GM21619 (cell line): ENCODE data around the gene SRPRB.
A peak's percentile ranks its signal among the peaks of the same experiment; 100 is the strongest.

Experiments
- ATAC-seq: cut with Tn5 transposase; IDR thresholded peaks from one replicate; pipeline ENCODE4 v1.9.1; 2021; ENCODE audit not compliant: unreplicated experiment

SRPRB gene

GRCh38 chr3:133840055-133840737 lies 34.6 kb downstream of the SRPRB start:
- no peak for ATAC-seq

DNA sequence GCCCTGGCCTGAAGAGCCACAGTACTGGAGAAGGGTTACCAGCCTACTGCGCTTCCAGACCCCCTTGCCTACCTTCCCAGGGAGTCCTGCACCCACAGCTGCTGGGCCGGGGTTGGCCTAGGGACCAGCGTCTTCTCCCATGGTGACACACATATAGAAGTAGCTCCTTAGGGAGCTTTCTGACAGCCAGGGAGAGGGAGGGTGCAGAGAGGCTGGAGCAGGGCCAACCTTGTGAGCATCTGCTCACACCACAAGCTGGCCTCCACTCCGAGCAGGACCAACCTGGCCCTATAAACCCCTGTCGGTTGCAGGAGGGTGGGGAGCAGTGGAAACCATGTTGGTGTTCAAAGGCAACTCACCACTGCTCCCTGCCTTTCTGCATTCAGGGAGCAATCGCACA lies 35.2 kb downstream of the SRPRB start:
- no peak for ATAC-seq

DNA sequence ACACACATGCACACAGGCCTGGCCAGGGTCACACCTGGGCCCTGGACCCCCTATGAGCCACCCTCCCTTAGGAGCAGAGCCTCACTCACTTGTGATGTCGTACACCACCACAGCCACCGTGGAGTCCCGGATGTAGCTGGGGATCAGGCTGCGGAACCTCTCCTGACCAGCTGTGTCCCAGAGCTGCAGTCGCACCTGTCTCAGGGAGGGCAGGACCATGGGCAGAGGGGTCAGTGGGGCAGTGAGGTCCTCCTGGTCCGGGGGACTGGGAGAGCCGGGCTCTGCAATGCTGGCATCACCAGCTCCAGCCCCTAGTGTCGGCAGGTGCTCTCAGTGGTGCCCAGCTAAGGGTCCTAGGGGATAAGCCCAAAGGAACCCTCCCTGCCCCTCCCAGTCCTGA lies 35.6 kb downstream of the SRPRB start:
- no peak for ATAC-seq

DNA sequence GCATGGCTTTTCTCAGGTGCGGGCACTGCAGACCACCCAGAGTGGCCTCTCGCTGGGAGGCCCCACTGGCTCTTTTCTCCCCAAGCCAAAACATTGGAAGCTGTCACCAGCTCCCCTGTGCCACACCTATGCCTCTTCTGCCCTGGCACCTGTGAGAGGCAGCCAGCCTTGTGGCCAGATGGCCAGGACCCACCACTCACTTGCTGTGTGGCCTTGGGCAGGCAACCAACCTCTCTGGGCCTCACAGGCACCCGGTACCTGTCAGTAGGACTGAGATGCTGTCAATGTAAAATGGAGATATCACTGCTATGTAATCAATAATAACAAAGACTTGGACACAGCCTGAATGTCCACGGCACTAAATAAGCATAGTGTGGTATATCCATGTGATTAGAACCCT lies 36.5 kb downstream of the SRPRB start:
- ATAC-seq, result no peak

DNA sequence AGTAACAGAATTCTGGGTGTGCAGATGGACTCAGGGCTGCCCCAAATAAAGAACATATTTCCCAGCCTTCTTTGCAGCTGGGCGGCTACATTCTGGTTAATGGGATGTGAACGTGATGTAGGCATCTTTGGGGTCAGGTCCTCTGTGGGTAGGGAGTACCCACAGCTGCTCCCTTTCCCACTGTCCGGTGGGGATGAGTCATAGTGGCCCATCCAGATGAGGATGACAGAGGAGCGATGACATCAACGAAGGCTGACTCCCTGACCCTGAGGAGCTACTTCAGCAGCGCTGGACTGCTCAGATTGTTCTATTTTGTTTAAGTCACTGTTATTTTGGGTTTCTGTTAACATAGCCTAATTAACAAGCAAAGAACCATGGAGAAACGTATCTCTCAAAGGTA lies 38.0 kb downstream of the SRPRB start:
- no peak for ATAC-seq

- ATAC-seq, result no peak
These were observed 39.5 kb downstream of the SRPRB start for GRCh38 chr3:133845127-133845526.

DNA sequence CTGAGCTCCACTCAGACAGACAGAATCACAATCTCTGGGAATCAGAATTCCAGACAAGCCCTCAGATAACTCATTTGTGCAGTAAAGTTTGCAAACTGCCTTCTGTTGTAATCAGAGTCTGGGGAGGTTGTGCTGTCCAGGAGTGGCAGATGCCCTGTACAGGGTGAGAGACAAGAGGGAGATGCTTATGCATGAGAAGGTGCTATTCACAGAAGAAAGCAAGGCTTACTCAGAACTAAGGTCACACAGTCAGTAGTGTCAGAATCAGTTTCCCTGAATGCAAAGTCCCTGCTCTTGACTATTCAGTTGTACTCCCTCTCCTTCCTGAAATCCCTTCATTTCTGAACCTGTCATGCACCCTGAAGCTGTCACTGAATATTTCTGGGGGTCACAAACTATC lies 43.7 kb downstream of the SRPRB start:
- no peak for ATAC-seq

DNA sequence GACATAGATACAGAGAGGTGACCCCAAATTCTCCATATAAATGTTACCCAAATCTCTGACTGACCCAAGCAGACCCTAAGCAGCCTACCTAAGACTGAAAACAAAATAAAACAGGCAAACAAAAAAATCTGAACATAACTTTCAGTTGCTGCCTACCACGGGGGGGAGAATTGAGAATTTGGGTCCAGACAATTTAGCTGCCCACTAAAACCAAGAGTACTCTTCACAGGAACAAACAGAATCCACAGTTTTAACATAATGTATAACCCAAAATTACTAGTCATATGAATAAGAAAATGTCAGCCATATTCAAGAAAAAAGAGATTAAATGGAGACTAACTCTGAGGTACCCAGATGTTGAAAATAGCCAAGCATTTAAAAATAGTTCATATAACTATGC lies 44.4 kb downstream of the SRPRB start:
- ATAC-seq, result no peak

DNA sequence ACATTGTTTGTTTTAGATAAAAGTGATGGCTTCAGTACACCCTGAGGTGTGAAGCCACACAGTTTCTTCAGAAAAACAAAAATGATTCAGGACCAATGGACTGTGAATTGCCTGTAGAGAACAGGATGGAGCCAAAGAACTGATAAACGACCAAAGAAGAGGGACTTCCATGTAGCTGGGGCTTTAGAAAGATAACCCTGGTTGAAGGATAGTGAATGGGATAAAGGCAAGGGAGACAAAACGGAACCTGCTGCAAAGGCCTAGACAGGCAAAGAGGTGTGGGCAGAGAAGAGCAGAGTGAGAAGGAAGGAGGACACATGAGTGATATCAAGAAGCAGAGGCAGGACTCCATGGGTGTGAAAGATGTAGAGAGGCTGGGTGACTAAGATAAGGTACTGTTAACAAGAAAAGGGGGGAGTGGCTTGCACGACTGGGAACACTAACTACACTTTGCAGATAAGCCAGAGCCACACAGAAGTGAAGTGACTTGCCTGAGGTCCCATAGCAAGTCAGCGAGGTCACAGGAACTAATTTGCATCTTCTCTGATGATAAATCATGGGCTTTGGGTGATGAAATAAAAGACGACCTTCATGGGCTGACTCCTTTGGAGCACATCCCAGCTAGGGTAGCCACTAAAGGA lies 45.8 kb downstream of the SRPRB start:
- peak; percentile 45 for ATAC-seq

GRCh38 chr3:133851931-133852330 lies 46.3 kb downstream of the SRPRB start:
- no peak for ATAC-seq

- ATAC-seq, result no peak
These were observed 47.7 kb downstream of the SRPRB start for GRCh38 chr3:133853063-133853924.

DNA sequence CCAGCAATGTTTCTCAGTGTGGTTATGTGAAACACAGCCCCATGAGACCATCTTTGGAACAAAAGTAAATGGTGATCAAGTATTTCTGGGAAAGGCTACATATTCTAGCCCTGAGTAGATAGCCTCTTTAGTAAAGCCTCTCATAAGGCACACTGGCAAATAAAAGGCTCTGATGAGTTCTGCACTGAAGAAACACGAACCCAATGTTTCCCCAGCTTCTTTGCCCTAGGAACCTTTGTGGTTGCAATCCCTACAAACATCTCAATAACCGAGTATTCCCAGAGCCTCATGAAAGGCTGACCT lies 48.3 kb downstream of the SRPRB start:
- ATAC-seq, result no peak

DNA sequence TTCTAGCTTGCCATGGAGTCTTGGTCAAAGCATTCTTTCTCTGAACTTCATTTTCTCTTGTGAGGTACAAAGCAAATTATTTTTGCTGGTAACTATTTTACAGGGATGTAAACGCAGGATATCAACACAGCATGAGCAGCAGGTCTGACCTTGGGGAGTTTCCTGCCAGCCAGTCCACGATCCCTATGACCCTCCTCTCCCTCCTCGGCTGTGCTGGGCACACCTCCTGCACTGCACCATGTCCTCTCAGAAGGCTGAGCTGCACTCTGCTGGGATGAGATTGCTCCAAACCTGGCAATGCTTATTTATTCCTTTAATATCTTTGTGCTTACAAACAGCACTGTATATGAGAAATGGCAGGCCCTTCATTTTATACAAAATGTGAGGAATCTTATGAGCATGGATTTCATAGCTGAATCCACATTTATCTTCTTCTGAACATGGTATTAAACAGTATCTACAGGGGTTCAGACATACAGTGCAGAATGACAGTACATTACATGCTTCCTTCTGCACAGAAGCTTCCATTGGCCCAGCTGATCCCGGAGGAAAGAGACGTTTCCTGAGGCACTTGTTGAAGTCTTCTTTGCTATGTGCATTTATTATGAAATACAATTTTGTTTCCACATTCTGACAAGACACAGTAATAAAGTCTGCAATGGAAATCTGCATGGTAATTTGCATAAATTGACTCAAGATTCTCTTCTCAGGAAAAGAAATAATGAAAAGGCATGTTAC lies 48.8 kb downstream of the SRPRB start:
- no peak for ATAC-seq

DNA sequence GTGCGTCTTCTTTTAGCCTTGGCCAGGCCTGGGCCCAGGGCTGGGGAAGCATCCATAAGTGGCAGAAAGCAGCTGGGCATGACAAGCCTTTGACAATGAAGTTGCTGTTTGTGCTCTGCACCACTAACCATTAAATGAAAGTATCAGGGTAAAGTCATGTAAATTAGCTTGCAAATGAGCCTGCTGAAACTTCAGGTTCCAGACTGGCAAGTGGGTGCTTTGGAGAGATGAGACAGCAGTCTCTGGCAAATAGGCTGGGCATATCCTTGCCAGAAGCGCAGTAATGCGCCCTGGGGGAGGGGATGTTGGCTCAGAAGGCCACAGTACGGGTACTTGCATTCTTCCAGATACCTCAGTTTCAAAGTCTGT lies 49.4 kb downstream of the SRPRB start:
- ATAC-seq, result no peak

DNA sequence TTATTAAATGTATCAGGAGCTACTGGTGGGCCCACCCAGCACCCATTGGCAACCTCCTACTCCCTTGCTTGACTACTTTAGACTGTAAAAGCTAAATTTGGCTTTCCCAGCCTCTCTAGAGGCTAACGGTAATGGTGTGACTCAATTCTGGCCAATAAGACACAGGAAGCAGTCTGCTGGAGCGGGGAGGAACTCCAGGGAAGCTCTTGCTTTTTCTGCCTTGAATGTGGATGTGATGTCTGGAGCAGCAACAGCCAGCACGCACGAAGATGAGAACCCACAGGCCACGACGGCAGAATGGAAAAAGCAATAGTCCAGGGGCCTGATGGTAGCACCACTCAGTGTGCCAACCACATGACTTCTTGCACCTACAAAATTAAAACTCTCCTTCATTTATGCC lies 50.2 kb downstream of the SRPRB start:
- ATAC-seq, result no peak

DNA sequence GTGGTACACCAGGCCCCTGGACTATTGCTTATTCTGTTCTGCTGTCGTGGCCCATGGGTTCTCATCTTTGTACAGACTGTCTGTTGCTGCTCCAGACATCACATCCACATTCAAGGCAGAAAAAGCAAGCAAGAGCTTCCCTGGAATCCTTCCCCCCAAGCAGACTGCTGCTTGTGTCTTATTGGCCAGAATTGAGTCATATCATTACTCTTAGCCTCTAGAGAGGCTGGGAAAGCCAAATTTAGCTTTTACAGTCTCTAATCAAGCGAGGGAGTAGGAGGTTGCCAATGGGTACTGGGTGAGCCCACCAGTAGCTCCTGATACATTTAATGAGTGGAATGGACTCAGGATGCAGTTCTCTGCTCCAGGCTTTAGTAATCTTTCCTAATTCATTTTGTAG lies 50.7 kb downstream of the SRPRB start:
- no peak for ATAC-seq

- ATAC-seq, result no peak
These were observed 52.2 kb downstream of the SRPRB start for GRCh38 chr3:133857767-133858166.

DNA sequence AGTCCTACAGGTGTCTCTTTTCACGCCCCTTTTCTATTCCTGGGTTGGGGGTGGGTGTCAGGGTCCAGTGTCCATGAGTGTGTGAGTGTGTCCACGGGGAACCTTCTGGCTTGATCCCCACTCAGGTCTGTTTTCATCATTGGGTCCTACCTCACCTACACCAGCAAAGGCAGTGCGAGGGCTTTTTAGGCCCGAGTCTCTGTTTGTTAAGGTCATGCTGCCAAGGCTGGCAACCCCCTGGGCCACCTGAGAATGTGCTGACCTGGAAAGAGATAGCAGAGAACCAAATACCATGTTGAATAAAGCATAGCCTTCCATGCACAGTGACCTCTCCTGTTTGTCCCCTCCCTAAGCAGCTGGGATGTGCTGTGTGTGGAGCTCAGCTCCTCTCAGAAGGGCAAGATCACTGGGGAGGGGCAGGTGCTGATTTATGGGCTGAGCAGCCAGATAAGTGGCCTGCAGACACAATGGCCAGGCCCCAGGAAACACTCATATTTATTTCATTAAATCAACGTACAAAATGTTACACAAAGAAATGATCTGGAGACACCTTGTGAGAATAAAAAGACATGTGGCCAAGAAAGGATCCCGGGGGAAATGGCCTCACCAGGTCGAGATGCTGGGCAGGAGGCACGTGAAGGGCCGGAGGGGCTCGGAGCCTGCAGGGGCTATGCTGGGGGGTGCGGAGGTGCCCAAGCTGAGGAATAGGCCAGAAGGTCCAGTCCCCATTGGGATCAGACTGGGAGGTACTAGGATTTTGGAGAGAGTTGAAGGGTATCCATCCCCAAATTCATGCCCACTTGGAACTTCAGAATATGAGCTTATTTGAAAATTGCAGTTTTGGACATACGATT lies 54.0 kb downstream of the SRPRB start:
- ATAC-seq, result no peak

GRCh38 chr3:133860519-133860918 lies 54.9 kb downstream of the SRPRB start:
- no peak for ATAC-seq

DNA sequence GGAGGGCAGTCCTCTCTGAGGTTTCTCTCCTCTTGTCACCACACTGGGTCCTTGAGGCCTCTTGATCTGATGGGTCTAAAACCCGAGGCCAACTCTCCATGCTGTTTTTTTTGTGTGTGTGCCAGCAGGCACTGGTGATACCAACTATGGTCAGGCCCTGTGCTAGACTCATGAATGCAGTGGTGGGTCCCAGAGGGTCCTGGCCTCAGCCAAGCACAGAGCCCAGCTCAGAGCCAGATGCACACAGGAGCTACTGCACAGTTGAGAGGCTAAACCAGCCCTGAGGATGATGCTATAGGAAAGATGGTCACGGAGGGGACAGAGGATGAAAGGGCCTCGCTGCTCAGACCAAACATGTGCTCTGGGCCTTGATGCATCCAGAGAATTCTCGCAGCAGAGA lies 56.5 kb downstream of the SRPRB start:
- no peak for ATAC-seq

DNA sequence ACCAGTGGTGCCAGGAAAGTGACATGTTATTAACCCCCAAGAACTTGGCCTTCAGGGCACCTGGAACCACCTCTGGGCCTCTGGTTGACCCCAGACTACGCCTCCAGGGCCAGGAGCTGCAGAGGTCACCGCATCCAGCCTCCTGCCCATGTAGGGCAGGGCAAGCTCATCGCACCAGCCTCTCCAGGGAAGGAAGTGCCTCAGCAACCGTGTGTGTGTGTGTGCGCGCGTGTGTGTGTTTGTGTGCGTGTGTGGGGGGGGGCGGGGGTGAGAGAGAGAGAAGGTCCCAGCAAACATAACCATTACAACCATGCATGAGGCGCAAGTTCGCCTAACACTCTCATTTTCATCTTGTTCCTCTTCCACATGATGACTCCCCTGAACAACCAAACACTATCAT lies 58.3 kb downstream of the SRPRB start:
- no peak for ATAC-seq
